ENCODE results near the gene EARS2.
"Not testable (repeated sequence)": the region's sequence is repeated elsewhere in the genome, so short reads cannot be mapped to it uniquely, and the experiment has no call there.

EARS2 gene

GRCh38 chr16:23566724-23567123 is 9.6 kb upstream of the EARS2 start:
- no peak for DNase-seq

GRCh38 chr16:23564575-23565363 is 7.6 kb upstream of the EARS2 start:
- DNase-seq: no peak

GRCh38 chr16:23563186-23563585 is 6.0 kb upstream of the EARS2 start:
- DNase-seq: no peak

GRCh38 chr16:23562505-23562904 is 5.4 kb upstream of the EARS2 start:
- no peak for DNase-seq

- no peak for DNase-seq
Measured at GRCh38 chr16:23561586-23561985, 4.4 kb upstream of the EARS2 start.

- no peak for DNase-seq
Measured at GRCh38 chr16:23557779-23558702, 891 bp upstream of the EARS2 start.

- no peak for DNase-seq
Measured at GRCh38 chr16:23554536-23554935, 2.6 kb downstream of the EARS2 start.

GRCh38 chr16:23552161-23552560 is 5.0 kb downstream of the EARS2 start:
- no peak for DNase-seq

- no peak for DNase-seq
Measured at GRCh38 chr16:23549938-23550337, 7.2 kb downstream of the EARS2 start.

GRCh38 chr16:23544436-23544835 is 12.7 kb downstream of the EARS2 start:
- no peak for DNase-seq

- DNase-seq: not testable (repeated sequence)
Measured at GRCh38 chr16:23540817-23541178, 16.4 kb downstream of the EARS2 start.

- DNase-seq: no peak
Measured at GRCh38 chr16:23539984-23540816, 16.9 kb downstream of the EARS2 start.

- DNase-seq: no peak
Measured at GRCh38 chr16:23538919-23539278, 18.3 kb downstream of the EARS2 start.

- no peak for DNase-seq
Measured at GRCh38 chr16:23537390-23537789, 19.8 kb downstream of the EARS2 start.

- no peak for DNase-seq
Measured at GRCh38 chr16:23535901-23536300, 21.2 kb downstream of the EARS2 start.

- DNase-seq: no peak
Measured at GRCh38 chr16:23534868-23535860, 22.0 kb downstream of the EARS2 start.

- DNase-seq: no peak
Measured at GRCh38 chr16:23532448-23532847, 24.7 kb downstream of the EARS2 start.

GRCh38 chr16:23530062-23530461 is 27.1 kb downstream of the EARS2 start:
- DNase-seq: no peak

- DNase-seq: no peak
Measured at GRCh38 chr16:23528644-23529310, 28.4 kb downstream of the EARS2 start.

GRCh38 chr16:23527961-23528643 is 29.0 kb downstream of the EARS2 start:
- DNase-seq: no peak

- DNase-seq: no peak
Measured at GRCh38 chr16:23524886-23525285, 32.3 kb downstream of the EARS2 start.
